PFSK-1 (cell line): ENCODE results near the gene PTCH1.

ENCODE experiments used
- FOXP2 ChIP-seq: optimal IDR thresholded peaks from 2 replicates; pipeline ENCODE3; 2011; ENCODE audit warnings: borderline replicate concordance, control low read depth, inconsistent platforms; ENCODE audit not compliant: insufficient read depth; ENCODE audit errors: extremely low read length, extremely low read depth
- POLR2AphosphoS5 ChIP-seq: IDR thresholded peaks from 2 replicates; pipeline ENCODE4 v1.6.1; 2012; ENCODE audit warnings: low read depth, mild to moderate bottlenecking, control low read depth, low read length, moderate library complexity
- REST ChIP-seq, 2 experiments: IDR thresholded peaks; 2 replicates each; pipeline versions ENCODE4 v1.6.1 to v1.8.0; 2011 to 2012; ENCODE audit warnings: low read depth in 2 of 2, low read length in 2 of 2, control low read depth in 1 of 2, inconsistent platforms in 1 of 2, mild to moderate bottlenecking in 1 of 2, moderate library complexity in 1 of 2; ENCODE audit not compliant: insufficient read depth in 1 of 2
- SIN3A ChIP-seq: IDR thresholded peaks from 2 replicates; pipeline ENCODE4 v1.6.1; 2012; ENCODE audit warnings: mild to moderate bottlenecking, low read length, moderate library complexity, borderline replicate concordance; ENCODE audit not compliant: insufficient read depth
- TAF1 ChIP-seq: IDR thresholded peaks from 2 replicates; pipeline ENCODE4 v1.6.1; 2012; ENCODE audit warnings: low read length, control low read depth, borderline replicate concordance; ENCODE audit not compliant: insufficient read depth

DNA sequence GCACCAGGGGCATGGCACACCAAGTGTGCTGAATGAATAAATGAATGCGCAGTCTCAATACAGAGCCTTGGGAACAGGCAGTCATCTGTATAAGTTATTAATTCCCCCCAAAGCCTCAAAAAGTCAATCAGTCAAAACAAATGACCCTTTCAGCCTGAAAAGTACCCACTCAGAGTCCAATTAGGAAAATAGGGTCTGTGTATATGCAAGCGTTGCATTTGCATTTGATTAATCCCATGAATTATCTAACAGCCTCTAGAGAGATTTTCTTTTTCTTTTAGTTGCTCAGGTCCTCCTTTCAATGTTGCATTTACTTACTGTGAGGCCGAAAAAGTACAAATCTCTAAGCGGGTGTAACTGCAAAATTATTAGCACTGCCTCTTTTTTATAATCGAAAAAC lies 23.4 kb downstream of the PTCH1 start:
- TF ChIP-seq SIN3A (no peak), POLR2AphosphoS5 (no peak), TAF1 (no peak), REST (IDR thresholded peaks at IDR 0.05; ENCODE audit: insufficient read depth in 1 of 2, low read depth in 2 of 2, low read length in 2 of 2) (no peak), FOXP2 (no peak)
